ENCODE data around the gene MRPS12.
A peak's percentile ranks its signal among the peaks of the same experiment; 100 is the strongest.

- TF ChIP-seq CTCF (IDR thresholded peaks at IDR 0.05) = no peak
- TF ChIP-seq POLR2A (IDR thresholded peaks at IDR 0.05) = peak in 1 of 2 donors; percentile 58
These were observed at the start of gene MRPS12 for GRCh38 chr19:38930776-38931520.
